Subcutaneous adipose tissue (tissue), 4 donors: ENCODE measurements around the gene LRRFIP1. TPM values are rescaled to one million over a fixed set of nuclear protein-coding genes. Genes with fewer than 3 reads are reported as not detected.

Experiments used
- total RNA-seq, 4 donors: library from RNA; depleted of rRNA; stranded (reverse); fragments of >200 nt; gene quantifications; one replicate each; pipeline ENCODE4 v1.1.0, GENCODE V29; 2016
- TF ChIP-seq, protein P1 (sequence below): fragments of 450-650 bp; IDR thresholded peaks from one replicate; pipeline ENCODE4 v1.5.1; 2016; ENCODE audit warnings: low read depth, mild to moderate bottlenecking, control low read depth, antibody characterized with exemption, moderate library complexity

LRRFIP1 gene
- total RNA-seq, 4 donors from 2014 or later = 85.4 to 130 (median 99.6) TPM

DNA sequence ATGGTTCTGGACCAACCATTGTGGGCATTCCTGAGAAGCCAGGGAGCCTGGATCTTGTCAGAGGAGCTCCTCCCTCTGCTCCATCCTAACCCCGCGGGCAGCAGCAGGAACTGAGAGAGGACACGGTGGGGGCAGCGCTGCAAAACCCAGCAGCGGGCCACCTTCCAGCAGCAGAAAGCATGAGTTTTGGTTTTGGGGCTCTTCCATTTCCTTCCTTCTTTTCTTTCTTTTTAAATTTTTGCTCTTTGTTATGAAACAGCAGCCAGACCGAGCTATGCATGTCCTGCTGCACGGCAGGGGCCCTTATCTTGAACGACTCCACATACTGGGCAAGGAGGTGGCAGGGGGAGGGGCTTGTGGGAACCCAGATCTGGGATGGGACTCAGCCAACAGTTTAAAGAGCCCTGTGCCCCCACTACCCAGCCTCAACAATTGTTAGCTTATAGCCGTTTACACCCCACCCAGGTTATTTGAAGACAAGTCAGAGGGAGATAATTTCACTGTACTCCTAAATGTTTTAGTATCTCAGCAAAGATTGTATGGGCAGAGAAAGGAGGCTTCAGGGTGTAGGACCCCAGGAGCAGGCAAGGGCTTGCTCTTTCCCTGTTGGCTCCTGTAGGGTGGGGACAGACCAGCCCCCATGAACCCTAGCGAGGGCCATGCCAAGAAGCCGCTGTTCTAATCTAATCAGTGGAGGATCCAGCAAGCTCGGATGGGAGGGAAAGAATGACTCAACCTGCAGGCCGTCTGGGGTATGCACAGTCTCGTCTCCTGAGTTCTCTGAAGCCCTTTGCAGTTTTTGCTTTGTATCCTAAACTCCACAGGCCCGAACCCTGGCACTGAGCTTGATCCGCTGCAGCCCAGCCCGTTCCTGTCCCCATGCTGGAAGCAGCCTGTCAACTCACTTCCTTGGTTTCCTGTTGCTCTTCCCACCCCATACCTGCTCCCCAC, 75.3 kb downstream of the LRRFIP1 start:
- TF ChIP-seq, protein P1, sequence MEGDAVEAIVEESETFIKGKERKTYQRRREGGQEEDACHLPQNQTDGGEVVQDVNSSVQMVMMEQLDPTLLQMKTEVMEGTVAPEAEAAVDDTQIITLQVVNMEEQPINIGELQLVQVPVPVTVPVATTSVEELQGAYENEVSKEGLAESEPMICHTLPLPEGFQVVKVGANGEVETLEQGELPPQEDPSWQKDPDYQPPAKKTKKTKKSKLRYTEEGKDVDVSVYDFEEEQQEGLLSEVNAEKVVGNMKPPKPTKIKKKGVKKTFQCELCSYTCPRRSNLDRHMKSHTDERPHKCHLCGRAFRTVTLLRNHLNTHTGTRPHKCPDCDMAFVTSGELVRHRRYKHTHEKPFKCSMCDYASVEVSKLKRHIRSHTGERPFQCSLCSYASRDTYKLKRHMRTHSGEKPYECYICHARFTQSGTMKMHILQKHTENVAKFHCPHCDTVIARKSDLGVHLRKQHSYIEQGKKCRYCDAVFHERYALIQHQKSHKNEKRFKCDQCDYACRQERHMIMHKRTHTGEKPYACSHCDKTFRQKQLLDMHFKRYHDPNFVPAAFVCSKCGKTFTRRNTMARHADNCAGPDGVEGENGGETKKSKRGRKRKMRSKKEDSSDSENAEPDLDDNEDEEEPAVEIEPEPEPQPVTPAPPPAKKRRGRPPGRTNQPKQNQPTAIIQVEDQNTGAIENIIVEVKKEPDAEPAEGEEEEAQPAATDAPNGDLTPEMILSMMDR = no peak

DNA sequence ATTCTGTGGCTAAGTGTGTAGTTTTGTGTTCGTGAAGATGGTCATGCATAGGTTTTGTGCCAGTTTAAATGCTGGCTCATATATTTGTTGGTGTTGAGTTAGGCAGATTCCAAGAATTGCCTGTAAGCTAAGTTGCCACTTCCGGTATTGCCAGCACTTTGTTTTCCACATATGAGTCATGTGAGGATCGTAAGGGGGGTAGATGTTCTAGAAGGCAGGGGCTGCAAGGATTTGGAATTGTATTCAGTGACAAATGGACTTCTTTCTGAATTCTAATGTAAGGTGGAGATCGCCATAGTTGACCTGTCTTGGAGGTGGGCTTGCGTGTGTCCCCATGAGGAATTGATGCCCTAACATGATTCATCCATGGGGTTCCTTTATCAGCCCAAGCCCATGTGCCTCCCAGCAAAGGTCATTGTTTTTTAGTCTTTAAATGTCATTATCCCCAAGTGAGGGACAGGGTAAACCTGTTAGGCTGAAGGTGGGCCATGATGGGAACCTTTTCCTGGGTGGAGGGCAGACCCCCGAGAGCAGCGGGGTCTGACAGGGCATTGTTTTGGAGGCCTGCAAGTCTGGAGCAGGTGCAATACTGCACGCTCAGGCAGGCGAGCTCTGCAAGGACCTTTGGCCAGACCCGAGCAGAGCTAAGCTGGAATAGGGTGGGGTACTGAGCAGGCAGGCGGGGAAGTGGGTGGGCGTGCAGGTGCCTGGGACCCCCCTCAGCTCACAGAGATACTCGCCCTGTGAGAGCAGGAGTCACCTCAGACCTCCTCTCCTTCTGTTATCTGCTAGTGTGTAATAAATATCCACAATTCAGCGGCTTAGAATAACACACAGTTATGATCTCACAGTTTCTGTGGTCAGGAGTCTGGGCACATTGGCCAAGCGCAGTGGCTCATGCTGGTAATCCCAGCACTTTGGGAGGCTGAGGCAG, 77.4 kb downstream of the LRRFIP1 start:
- TF ChIP-seq, protein P1 = no peak

DNA sequence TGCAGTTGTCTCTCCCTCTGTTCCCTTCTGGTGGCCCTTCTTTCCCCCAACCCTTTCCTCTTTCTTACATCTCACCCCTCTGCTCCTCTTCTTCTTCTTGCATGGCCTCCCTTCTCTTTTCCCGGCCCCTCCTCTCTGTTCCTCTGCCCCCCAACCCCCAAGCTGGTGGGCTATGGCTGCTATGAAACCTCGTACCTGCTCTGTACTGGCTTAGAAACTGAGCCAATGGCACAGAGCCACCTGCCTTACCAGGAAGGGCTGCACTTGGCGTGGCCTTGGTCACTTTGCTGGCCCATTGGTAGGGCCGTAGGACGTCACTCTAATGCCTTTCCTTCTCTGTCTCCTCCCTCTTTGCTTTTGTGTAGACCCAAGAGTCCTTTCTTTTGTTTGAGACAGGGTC, 78.9 kb downstream of the LRRFIP1 start:
- TF ChIP-seq, protein P1 = no peak

DNA sequence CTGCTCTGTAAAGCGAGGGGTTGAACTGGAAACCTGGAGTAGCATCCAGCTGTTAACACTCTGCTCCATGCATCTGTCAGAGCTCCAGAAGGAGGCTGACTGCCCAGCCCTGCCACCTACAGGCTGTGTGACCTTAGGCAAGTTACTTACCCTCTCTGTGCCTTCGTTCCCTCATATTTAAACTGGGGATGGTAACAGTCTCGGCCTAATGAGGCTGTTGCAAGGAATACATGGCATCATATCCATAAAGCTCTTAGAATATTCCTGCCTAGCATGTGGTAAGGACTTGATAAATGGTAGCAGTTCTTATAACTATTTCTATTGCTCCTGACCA, 80.6 kb downstream of the LRRFIP1 start:
- TF ChIP-seq, protein P1 = no peak

DNA sequence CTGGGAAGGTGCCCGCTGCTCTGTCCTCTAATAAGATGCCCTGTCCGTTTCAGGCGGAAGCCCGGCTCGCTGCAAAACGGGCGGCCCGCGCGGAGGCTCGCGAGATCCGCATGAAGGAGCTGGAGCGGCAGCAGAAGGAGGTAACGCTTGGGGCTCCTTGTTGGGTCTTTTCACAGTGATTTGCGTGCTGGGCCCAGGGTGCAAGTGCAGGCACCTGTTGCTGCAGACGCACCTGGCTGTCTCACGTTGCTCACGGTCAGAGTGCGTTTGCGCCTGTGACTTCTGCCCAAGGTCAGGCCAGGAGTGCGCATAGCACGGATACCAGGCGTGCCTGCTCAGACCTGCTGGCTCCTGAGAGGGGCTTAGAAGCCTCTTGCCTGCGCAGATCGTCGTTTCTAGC, 81.1 kb downstream of the LRRFIP1 start:
- TF ChIP-seq, protein P1 = no peak

DNA sequence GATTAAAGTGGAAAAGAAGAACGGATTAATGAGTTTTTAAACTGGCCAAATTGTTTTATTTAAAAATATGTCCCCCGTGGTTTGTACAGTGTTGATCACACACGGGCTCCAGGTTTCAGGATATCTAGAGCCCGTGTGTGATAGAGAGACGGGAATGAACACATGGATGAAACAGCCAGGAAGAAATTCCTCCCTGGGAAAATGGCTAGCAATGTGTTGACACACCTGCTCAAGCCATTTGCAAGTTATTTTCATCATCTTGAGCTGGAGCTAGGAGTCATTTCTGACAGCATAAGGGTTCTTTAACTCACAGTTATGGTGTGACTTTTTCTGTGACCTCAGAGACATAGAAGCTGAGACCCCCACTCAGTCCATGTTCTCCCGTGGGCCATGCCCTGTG, 81.6 kb downstream of the LRRFIP1 start:
- TF ChIP-seq, protein P1 = no peak
